Measurements from ENCODE around the gene MTSS2. TPM values are rescaled to one million over a fixed set of nuclear protein-coding genes. Genes with fewer than 3 reads are reported as not detected.

The MTSS2 gene
- total RNA-seq, 1 donor from 2014 or later: 57.1 TPM

GRCh38 chr16:70656712-70657263 lies 29.1 kb downstream of the MTSS2 start:
- TF ChIP-seq, protein P1, sequence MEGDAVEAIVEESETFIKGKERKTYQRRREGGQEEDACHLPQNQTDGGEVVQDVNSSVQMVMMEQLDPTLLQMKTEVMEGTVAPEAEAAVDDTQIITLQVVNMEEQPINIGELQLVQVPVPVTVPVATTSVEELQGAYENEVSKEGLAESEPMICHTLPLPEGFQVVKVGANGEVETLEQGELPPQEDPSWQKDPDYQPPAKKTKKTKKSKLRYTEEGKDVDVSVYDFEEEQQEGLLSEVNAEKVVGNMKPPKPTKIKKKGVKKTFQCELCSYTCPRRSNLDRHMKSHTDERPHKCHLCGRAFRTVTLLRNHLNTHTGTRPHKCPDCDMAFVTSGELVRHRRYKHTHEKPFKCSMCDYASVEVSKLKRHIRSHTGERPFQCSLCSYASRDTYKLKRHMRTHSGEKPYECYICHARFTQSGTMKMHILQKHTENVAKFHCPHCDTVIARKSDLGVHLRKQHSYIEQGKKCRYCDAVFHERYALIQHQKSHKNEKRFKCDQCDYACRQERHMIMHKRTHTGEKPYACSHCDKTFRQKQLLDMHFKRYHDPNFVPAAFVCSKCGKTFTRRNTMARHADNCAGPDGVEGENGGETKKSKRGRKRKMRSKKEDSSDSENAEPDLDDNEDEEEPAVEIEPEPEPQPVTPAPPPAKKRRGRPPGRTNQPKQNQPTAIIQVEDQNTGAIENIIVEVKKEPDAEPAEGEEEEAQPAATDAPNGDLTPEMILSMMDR (IDR thresholded peaks at IDR 0.05; ENCODE audit: unreplicated experiment): peak; percentile 14
- Mint-ChIP-seq H3K4me3 (ENCODE audit: low read depth) (no peak overlapping the region), H3K36me3 (ENCODE audit: insufficient read depth) (no peaks in the 10 kb centered on the region), H3K27me3 (peaks cover 4% of the 10 kb centered on the region), H3K27ac (no peak overlapping the region), H3K9me3 (ENCODE audit: low read depth) (no peaks in the 10 kb centered on the region), H3K4me1 (ENCODE audit: low read depth) (peaks cover 3% of the 10 kb centered on the region)
- DNase-seq (ENCODE audit: low spot score, unreplicated experiment): no peak

- TF ChIP-seq, protein P1 (IDR thresholded peaks at IDR 0.05; ENCODE audit: unreplicated experiment): no peak
- peaks cover 4% of the 10 kb centered on the region for H3K27me3 Mint-ChIP-seq
- H3K36me3 Mint-ChIP-seq (ENCODE audit: insufficient read depth): no peaks in the 10 kb centered on the region
- H3K4me1 Mint-ChIP-seq (ENCODE audit: low read depth): peaks cover 3% of the 10 kb centered on the region
- H3K4me3 Mint-ChIP-seq (ENCODE audit: low read depth): no peak overlapping the region
- no peaks in the 10 kb centered on the region for H3K9me3 Mint-ChIP-seq (ENCODE audit: low read depth)
- no peak for DNase-seq (ENCODE audit: low spot score, unreplicated experiment)
- no peak overlapping the region for H3K27ac Mint-ChIP-seq
Measured at GRCh38 chr16:70656065-70656711, 29.7 kb downstream of the MTSS2 start.

GRCh38 chr16:70653809-70654771 lies 31.8 kb downstream of the MTSS2 start:
- no peak overlapping the region for H3K27ac Mint-ChIP-seq
- DNase-seq (ENCODE audit: low spot score, unreplicated experiment): peak; percentile 74
- peaks cover 3% of the 10 kb centered on the region for H3K4me1 Mint-ChIP-seq (ENCODE audit: low read depth)
- H3K36me3 Mint-ChIP-seq (ENCODE audit: insufficient read depth): no peaks in the 10 kb centered on the region
- peaks cover 4% of the 10 kb centered on the region for H3K27me3 Mint-ChIP-seq
- TF ChIP-seq, protein P1 (IDR thresholded peaks at IDR 0.05; ENCODE audit: unreplicated experiment): peak; percentile 91
- H3K4me3 Mint-ChIP-seq (ENCODE audit: low read depth): no peak overlapping the region
- no peaks in the 10 kb centered on the region for H3K9me3 Mint-ChIP-seq (ENCODE audit: low read depth)

DNA sequence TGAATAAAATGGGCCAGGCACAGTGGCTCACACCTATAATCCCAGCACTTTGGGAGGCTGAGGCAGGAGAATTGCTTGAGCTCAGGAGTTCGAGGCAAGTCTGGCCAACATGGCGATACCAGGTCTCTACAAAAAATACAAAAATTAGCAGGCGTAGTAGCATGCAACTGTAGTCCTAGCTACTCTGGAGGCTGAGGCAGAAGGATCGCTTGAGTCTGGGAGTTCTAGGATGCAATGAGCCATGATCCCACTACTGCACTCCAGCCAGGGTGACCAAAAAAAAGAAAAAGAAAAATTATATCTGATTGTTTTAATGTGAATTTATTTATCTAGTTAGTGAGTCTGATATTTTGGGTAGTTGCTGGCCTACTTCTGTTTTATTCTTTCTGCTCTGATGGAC lies 32.4 kb downstream of the MTSS2 start:
- Mint-ChIP-seq H3K36me3 (ENCODE audit: insufficient read depth) (no peaks in the 10 kb centered on the region), H3K27ac (no peak overlapping the region), H3K27me3 (peaks cover 4% of the 10 kb centered on the region), H3K4me1 (ENCODE audit: low read depth) (peaks cover 3% of the 10 kb centered on the region), H3K9me3 (ENCODE audit: low read depth) (no peaks in the 10 kb centered on the region), H3K4me3 (ENCODE audit: low read depth) (no peak overlapping the region)
- no peak for DNase-seq (ENCODE audit: low spot score, unreplicated experiment)
- TF ChIP-seq, protein P1 (IDR thresholded peaks at IDR 0.05; ENCODE audit: unreplicated experiment): no peak

- H3K27ac Mint-ChIP-seq: no peak overlapping the region
- TF ChIP-seq, protein P1 (IDR thresholded peaks at IDR 0.05; ENCODE audit: unreplicated experiment): no peak
- H3K4me1 Mint-ChIP-seq (ENCODE audit: low read depth): peaks cover 3% of the 10 kb centered on the region
- H3K36me3 Mint-ChIP-seq (ENCODE audit: insufficient read depth): no peaks in the 10 kb centered on the region
- no peak overlapping the region for H3K4me3 Mint-ChIP-seq (ENCODE audit: low read depth)
- peaks cover 4% of the 10 kb centered on the region for H3K27me3 Mint-ChIP-seq
- no peaks in the 10 kb centered on the region for H3K9me3 Mint-ChIP-seq (ENCODE audit: low read depth)
- DNase-seq (ENCODE audit: low spot score, unreplicated experiment): no peak
Measured at GRCh38 chr16:70652322-70652721, 33.5 kb downstream of the MTSS2 start.

Data from progenitor cell of endocrine pancreas (in vitro differentiated cells).